GM06990 (cell line): ENCODE measurements around the gene ACTG2.

ENCODE experiments used
- DNase-seq: peaks from one replicate; pipeline ENCODE4 v3.0.0-alpha.2; 2011; ENCODE audit not compliant: insufficient read length; ENCODE audit errors: extremely low read depth
- H3K27me3 ChIP-seq: replicated peaks from 2 replicates; pipeline ENCODE4 v1.6.0; 2011; ENCODE audit warnings: low read length; ENCODE audit not compliant: control insufficient read depth, insufficient read depth
- H3K36me3 ChIP-seq: 2 replicates; pipeline ENCODE4 v1.5.1; 2011; ENCODE audit warnings: low read length; ENCODE audit not compliant: control insufficient read depth, insufficient read depth
- H3K4me3 ChIP-seq: replicated peaks from 2 replicates; pipeline ENCODE4 v1.5.1; 2011; ENCODE audit warnings: low read depth, mild to moderate bottlenecking, control low read depth, low read length
- CTCF ChIP-seq: IDR thresholded peaks from 2 replicates; pipeline ENCODE4 v1.5.1; 2011; ENCODE audit warnings: low read length, control low read depth, mild to moderate bottlenecking, inconsistent platforms; ENCODE audit not compliant: insufficient read depth, poor library complexity, severe bottlenecking

Gene ACTG2

GRCh38 chr2:73892631-73893329 lies at the start of gene ACTG2:
Gene ACTG2, plus strand, starts transcription at chr2:73893008. Its CDS starts 8,304 bp downstream, at chr2:73901312.
- Histone ChIP-seq H3K36me3 (no peaks in the 10 kb centered on the region), H3K27me3 (no peaks in the 10 kb centered on the region), H3K4me3 (no peak within 1 kb of the TSS)
- no peak for TF ChIP-seq CTCF
- no peak for DNase-seq

DNA sequence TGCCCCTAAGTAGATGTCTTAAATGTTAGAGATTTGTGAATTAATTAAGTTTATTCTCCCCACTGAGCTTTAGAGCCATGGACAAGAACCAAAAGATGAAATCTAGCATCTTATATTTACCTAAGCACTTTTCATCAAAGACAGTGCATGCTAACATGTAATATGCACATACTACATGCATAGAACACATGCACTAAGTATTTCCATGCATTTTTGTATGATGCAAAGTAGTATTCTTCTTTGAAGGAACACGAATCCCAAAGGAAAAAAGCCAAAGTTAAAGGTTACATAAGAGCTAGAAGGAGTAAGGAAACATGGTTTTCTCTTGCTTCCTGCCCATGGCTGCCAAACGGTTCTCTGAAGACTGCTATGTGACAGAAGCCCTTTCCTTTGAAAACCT lies 48.7 kb upstream of the ACTG2 start:
- Histone ChIP-seq H3K4me3 (no peak overlapping the region), H3K27me3 (no peaks in the 10 kb centered on the region), H3K36me3 (peaks cover 11% of the 10 kb centered on the region)
- no peak for TF ChIP-seq CTCF
- no peak for DNase-seq

- H3K27me3 ChIP-seq = no peaks in the 10 kb centered on the region
- peaks cover 15% of the 10 kb centered on the region for H3K36me3 ChIP-seq
- no peak for TF ChIP-seq CTCF
- no peak overlapping the region for H3K4me3 ChIP-seq
- DNase-seq = no peak
These were observed 42.8 kb upstream of the ACTG2 start for GRCh38 chr2:73850009-73850408.

DNA sequence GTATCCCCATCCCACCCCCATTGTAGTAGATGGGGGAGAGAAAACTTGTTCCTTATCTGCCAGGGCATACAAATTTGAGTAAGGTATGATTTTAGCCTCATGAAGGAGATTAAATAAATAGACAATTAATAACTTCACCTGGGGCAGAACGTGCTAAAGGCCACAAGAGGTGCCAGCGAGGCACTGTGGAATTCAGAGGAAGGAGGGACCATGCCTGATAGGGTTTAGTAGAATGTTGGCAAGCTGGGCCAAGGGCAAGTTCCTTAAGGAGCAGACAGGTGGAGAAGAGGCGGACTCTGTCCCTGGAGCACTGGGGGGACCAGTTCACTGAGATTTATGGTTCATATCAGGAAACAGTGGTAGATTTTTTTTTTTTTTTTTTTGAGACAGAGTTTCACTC lies 41.5 kb upstream of the ACTG2 start:
- TF ChIP-seq CTCF = peak; percentile 41
- Histone ChIP-seq H3K27me3 (no peaks in the 10 kb centered on the region), H3K36me3 (peaks cover 16% of the 10 kb centered on the region), H3K4me3 (no peak overlapping the region)
- no peak for DNase-seq

- no peak for TF ChIP-seq CTCF
- no peaks in the 10 kb centered on the region for H3K27me3 ChIP-seq
- peaks cover 19% of the 10 kb centered on the region for H3K36me3 ChIP-seq
- no peak overlapping the region for H3K4me3 ChIP-seq
- DNase-seq = no peak
These were observed 40.8 kb upstream of the ACTG2 start for GRCh38 chr2:73852020-73852419.

DNA sequence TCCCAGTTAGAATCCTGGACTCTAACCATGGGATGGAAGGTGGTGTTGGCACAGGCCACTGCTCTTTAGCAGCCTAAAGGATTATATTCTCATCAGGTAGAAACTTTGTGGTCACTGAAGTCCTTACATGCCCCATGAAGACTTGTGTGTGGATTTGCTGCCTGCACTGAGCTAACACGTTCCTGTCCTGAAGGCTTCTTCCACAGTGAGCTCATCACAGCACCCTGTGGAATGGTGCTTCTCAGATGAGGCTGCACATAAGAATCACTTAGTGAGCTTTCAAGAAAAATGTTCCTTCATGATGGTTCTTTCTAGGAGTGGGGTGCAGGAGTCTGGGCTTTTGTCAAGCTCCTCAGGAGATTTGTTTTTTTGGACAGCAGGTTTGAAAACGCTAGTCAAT lies 37.3 kb upstream of the ACTG2 start:
- no peak overlapping the region for H3K4me3 ChIP-seq
- no peak for DNase-seq
- TF ChIP-seq CTCF = no peak
- H3K27me3 ChIP-seq = no peaks in the 10 kb centered on the region
- H3K36me3 ChIP-seq = peaks cover 16% of the 10 kb centered on the region
